ENCODE data around the gene ANKFN1. TPM values are rescaled to one million over a fixed set of nuclear protein-coding genes. Genes with fewer than 3 reads are reported as not detected.
A peak's percentile ranks its signal among the peaks of the same experiment; 100 is the strongest.

Gene ANKFN1
- 0.17 TPM for polyA plus RNA-seq (2013, experiment 1 of 4)
- not detected for polyA plus RNA-seq (2013, experiment 2 of 4)
- 0.37 TPM for polyA plus RNA-seq (2013, experiment 3 of 4)
- polyA plus RNA-seq (2013, experiment 4 of 4), result 0.28 TPM

- H3K27ac ChIP-seq (ENCODE audit: insufficient read depth, low read depth, low read length, poor library complexity, severe bottlenecking), result peak within 1 kb of the TSS; percentile 40
Measured at GRCh38 chr17:56152874-56153602, at the start of gene ANKFN1. ANKFN1 (plus strand) TSS chr17:56153475; CDS start chr17:56212668, 59,193 bp downstream.

GRCh38 chr17:56108811-56109284, 44.4 kb upstream of the ANKFN1 start:
- 96 to 100% methylated on average over 2 of the region's 2 CpGs for WGBS, 2 experiments
- Histone ChIP-seq H3K9me3 (ENCODE audit: control insufficient read depth, low read length) (no peaks in the 10 kb centered on the region), H3K27me3 (ENCODE audit: control insufficient read depth, insufficient read depth, low read length, poor library complexity, severe bottlenecking) (no peaks in the 10 kb centered on the region), H3K36me3 (ENCODE audit: control insufficient read depth, insufficient read depth, low read length) (no peaks in the 10 kb centered on the region), H3K4me3 (ENCODE audit: insufficient read depth, low read depth, low read length) (no peak overlapping the region), H3K27ac (ENCODE audit: insufficient read depth, low read depth, low read length, poor library complexity, severe bottlenecking) (no peak overlapping the region), H3K4me1 (ENCODE audit: control insufficient read depth, insufficient read depth, low read length) (no peaks in the 10 kb centered on the region)

More at GRCh38 chr17:56152874-56153602, at the start of gene ANKFN1:
- H3K9me3 ChIP-seq (ENCODE audit: control insufficient read depth, low read length), result no peaks in the 10 kb centered on the region
- H3K36me3 ChIP-seq (ENCODE audit: control insufficient read depth, insufficient read depth, low read length), result no peaks in the 10 kb centered on the region
- H3K27me3 ChIP-seq (ENCODE audit: control insufficient read depth, insufficient read depth, low read length, poor library complexity, severe bottlenecking), result no peaks in the 10 kb centered on the region
- WGBS, 2 experiments, result 77% methylated on average over 11 of the region's 11 CpGs
- H3K4me1 ChIP-seq (ENCODE audit: control insufficient read depth, insufficient read depth, low read length), result peaks cover 11% of the 10 kb centered on the region
- no peak within 1 kb of the TSS for H3K4me3 ChIP-seq (ENCODE audit: insufficient read depth, low read depth, low read length)

- Histone ChIP-seq H3K27ac (ENCODE audit: insufficient read depth, low read depth, low read length, poor library complexity, severe bottlenecking) (no peak overlapping the region), H3K36me3 (ENCODE audit: control insufficient read depth, insufficient read depth, low read length) (no peaks in the 10 kb centered on the region), H3K27me3 (ENCODE audit: control insufficient read depth, insufficient read depth, low read length, poor library complexity, severe bottlenecking) (no peaks in the 10 kb centered on the region), H3K9me3 (ENCODE audit: control insufficient read depth, low read length) (no peaks in the 10 kb centered on the region), H3K4me3 (ENCODE audit: insufficient read depth, low read depth, low read length) (no peak overlapping the region), H3K4me1 (ENCODE audit: control insufficient read depth, insufficient read depth, low read length) (no peaks in the 10 kb centered on the region)
- 93% methylated on average over 3 of the region's 3 CpGs for WGBS, 2 experiments
Measured at GRCh38 chr17:56109836-56110235, 43.4 kb upstream of the ANKFN1 start.

GRCh38 chr17:56110463-56111135, 42.7 kb upstream of the ANKFN1 start:
- Histone ChIP-seq H3K4me3 (ENCODE audit: insufficient read depth, low read depth, low read length) (no peak overlapping the region), H3K9me3 (ENCODE audit: control insufficient read depth, low read length) (no peaks in the 10 kb centered on the region), H3K27me3 (ENCODE audit: control insufficient read depth, insufficient read depth, low read length, poor library complexity, severe bottlenecking) (no peaks in the 10 kb centered on the region), H3K4me1 (ENCODE audit: control insufficient read depth, insufficient read depth, low read length) (no peaks in the 10 kb centered on the region), H3K36me3 (ENCODE audit: control insufficient read depth, insufficient read depth, low read length) (no peaks in the 10 kb centered on the region), H3K27ac (ENCODE audit: insufficient read depth, low read depth, low read length, poor library complexity, severe bottlenecking) (no peak overlapping the region)
- 90 to 93% methylated on average over 3 to 4 of the region's 4 CpGs for WGBS, 2 experiments

- 92 to 93% methylated on average over 2 of the region's 3 CpGs for WGBS, 2 experiments
- Histone ChIP-seq H3K9me3 (ENCODE audit: control insufficient read depth, low read length) (no peaks in the 10 kb centered on the region), H3K27me3 (ENCODE audit: control insufficient read depth, insufficient read depth, low read length, poor library complexity, severe bottlenecking) (no peaks in the 10 kb centered on the region), H3K36me3 (ENCODE audit: control insufficient read depth, insufficient read depth, low read length) (no peaks in the 10 kb centered on the region), H3K4me1 (ENCODE audit: control insufficient read depth, insufficient read depth, low read length) (no peaks in the 10 kb centered on the region), H3K4me3 (ENCODE audit: insufficient read depth, low read depth, low read length) (no peak overlapping the region), H3K27ac (ENCODE audit: insufficient read depth, low read depth, low read length, poor library complexity, severe bottlenecking) (no peak overlapping the region)
Measured at GRCh38 chr17:56111706-56112485, 41.4 kb upstream of the ANKFN1 start.

- H3K4me1 ChIP-seq (ENCODE audit: control insufficient read depth, insufficient read depth, low read length), result no peaks in the 10 kb centered on the region
- no peak overlapping the region for H3K27ac ChIP-seq (ENCODE audit: insufficient read depth, low read depth, low read length, poor library complexity, severe bottlenecking)
- H3K36me3 ChIP-seq (ENCODE audit: control insufficient read depth, insufficient read depth, low read length), result no peaks in the 10 kb centered on the region
- WGBS, 2 experiments, result 92% methylated on average over 2 of the region's 2 CpGs; no CpG with 5 or more reads in 1 of the 2 experiments
- no peak overlapping the region for H3K4me3 ChIP-seq (ENCODE audit: insufficient read depth, low read depth, low read length)
- no peaks in the 10 kb centered on the region for H3K9me3 ChIP-seq (ENCODE audit: control insufficient read depth, low read length)
- no peaks in the 10 kb centered on the region for H3K27me3 ChIP-seq (ENCODE audit: control insufficient read depth, insufficient read depth, low read length, poor library complexity, severe bottlenecking)
Measured at GRCh38 chr17:56113486-56113885, 39.8 kb upstream of the ANKFN1 start.

- Histone ChIP-seq H3K36me3 (ENCODE audit: control insufficient read depth, insufficient read depth, low read length) (no peaks in the 10 kb centered on the region), H3K27ac (ENCODE audit: insufficient read depth, low read depth, low read length, poor library complexity, severe bottlenecking) (no peak overlapping the region), H3K4me3 (ENCODE audit: insufficient read depth, low read depth, low read length) (no peak overlapping the region), H3K4me1 (ENCODE audit: control insufficient read depth, insufficient read depth, low read length) (no peaks in the 10 kb centered on the region), H3K27me3 (ENCODE audit: control insufficient read depth, insufficient read depth, low read length, poor library complexity, severe bottlenecking) (no peaks in the 10 kb centered on the region), H3K9me3 (ENCODE audit: control insufficient read depth, low read length) (no peaks in the 10 kb centered on the region)
- 100% methylated on average over 1 of the region's 1 CpG for WGBS, 2 experiments
Measured at GRCh38 chr17:56114469-56114868, 38.8 kb upstream of the ANKFN1 start.

GRCh38 chr17:56119191-56119590, 34.1 kb upstream of the ANKFN1 start:
- H3K4me1 ChIP-seq (ENCODE audit: control insufficient read depth, insufficient read depth, low read length), result no peaks in the 10 kb centered on the region
- no peaks in the 10 kb centered on the region for H3K9me3 ChIP-seq (ENCODE audit: control insufficient read depth, low read length)
- no peak overlapping the region for H3K27ac ChIP-seq (ENCODE audit: insufficient read depth, low read depth, low read length, poor library complexity, severe bottlenecking)
- H3K27me3 ChIP-seq (ENCODE audit: control insufficient read depth, insufficient read depth, low read length, poor library complexity, severe bottlenecking), result no peaks in the 10 kb centered on the region
- no peak overlapping the region for H3K4me3 ChIP-seq (ENCODE audit: insufficient read depth, low read depth, low read length)
- 86% methylated on average over 2 of the region's 2 CpGs for WGBS, 2 experiments
- H3K36me3 ChIP-seq (ENCODE audit: control insufficient read depth, insufficient read depth, low read length), result no peaks in the 10 kb centered on the region

- H3K4me1 ChIP-seq (ENCODE audit: control insufficient read depth, insufficient read depth, low read length), result no peaks in the 10 kb centered on the region
- 89 to 90% methylated on average over 4 of the region's 4 CpGs for WGBS, 2 experiments
- no peaks in the 10 kb centered on the region for H3K27me3 ChIP-seq (ENCODE audit: control insufficient read depth, insufficient read depth, low read length, poor library complexity, severe bottlenecking)
- H3K36me3 ChIP-seq (ENCODE audit: control insufficient read depth, insufficient read depth, low read length), result no peaks in the 10 kb centered on the region
- H3K4me3 ChIP-seq (ENCODE audit: insufficient read depth, low read depth, low read length), result no peak overlapping the region
- no peak overlapping the region for H3K27ac ChIP-seq (ENCODE audit: insufficient read depth, low read depth, low read length, poor library complexity, severe bottlenecking)
- no peaks in the 10 kb centered on the region for H3K9me3 ChIP-seq (ENCODE audit: control insufficient read depth, low read length)
Measured at GRCh38 chr17:56119936-56120335, 33.3 kb upstream of the ANKFN1 start.

Data from ectodermal cell (in vitro differentiated cells).